CD4-positive, alpha-beta T cell treated with Interleukin-6 for 4 hours (primary cell): ENCODE results near the gene EPHA8.

Source experiments
- DNase-seq: peaks from one replicate; pipeline ENCODE4 v3.0.0-alpha.2; 2020; ENCODE audit warnings: mixed read lengths

Gene EPHA8

GRCh38 chr1:22625262-22625925, 62.1 kb downstream of the EPHA8 start:
- DNase-seq: no peak

- DNase-seq: no peak
These were observed 63.2 kb downstream of the EPHA8 start for GRCh38 chr1:22626237-22627157.

- DNase-seq: no peak
These were observed 64.0 kb downstream of the EPHA8 start for GRCh38 chr1:22627331-22627730.

GRCh38 chr1:22628698-22629444, 65.6 kb downstream of the EPHA8 start:
- DNase-seq: no peak

- no peak for DNase-seq
These were observed 66.6 kb downstream of the EPHA8 start for GRCh38 chr1:22629886-22630285.

- DNase-seq: no peak
These were observed 70.6 kb downstream of the EPHA8 start for GRCh38 chr1:22633697-22634463.

GRCh38 chr1:22635436-22635835, 72.1 kb downstream of the EPHA8 start:
- no peak for DNase-seq

GRCh38 chr1:22636353-22636752, 73.1 kb downstream of the EPHA8 start, which contains the start of gene C1QA:
Gene C1QA (plus strand): TSS chr1:22636628. CDS start chr1:22637617, 989 bp downstream.
- no peak for DNase-seq

- no peak for DNase-seq
These were observed 73.6 kb downstream of the EPHA8 start for GRCh38 chr1:22636927-22637326.

GRCh38 chr1:22637907-22638445, 74.7 kb downstream of the EPHA8 start:
- DNase-seq: no peak

GRCh38 chr1:22638476-22639234, 75.4 kb downstream of the EPHA8 start:
- DNase-seq: no peak

- DNase-seq: no peak
These were observed 76.0 kb downstream of the EPHA8 start for GRCh38 chr1:22639286-22639685.

GRCh38 chr1:22641247-22641646, 78.0 kb downstream of the EPHA8 start:
- DNase-seq: no peak

- peak; percentile 73 for DNase-seq
These were observed 78.8 kb downstream of the EPHA8 start for GRCh38 chr1:22641906-22642636.

- DNase-seq: no peak
These were observed 80.1 kb downstream of the EPHA8 start, which contains the start of gene C1QC for GRCh38 chr1:22643381-22643780. Gene C1QC (plus strand): TSS chr1:22643633. CDS start chr1:22644024, 391 bp downstream.

GRCh38 chr1:22643928-22644327, 80.6 kb downstream of the EPHA8 start:
- no peak for DNase-seq

- DNase-seq: no peak
These were observed 82.6 kb downstream of the EPHA8 start for GRCh38 chr1:22645931-22646330.

GRCh38 chr1:22646384-22646783, 83.1 kb downstream of the EPHA8 start:
- no peak for DNase-seq

- DNase-seq: no peak
These were observed 86.9 kb downstream of the EPHA8 start for GRCh38 chr1:22650089-22650693.
